Measurements from ENCODE around the gene CUL2.
"Not testable (repeated sequence)": the region's sequence is repeated elsewhere in the genome, so short reads cannot be mapped to it uniquely, and the experiment has no call there.

CUL2 gene

GRCh38 chr10:34979938-34980337 lies 110.2 kb downstream of the CUL2 start:
- DNase-seq (ENCODE audit: low spot score), result no peak

DNA sequence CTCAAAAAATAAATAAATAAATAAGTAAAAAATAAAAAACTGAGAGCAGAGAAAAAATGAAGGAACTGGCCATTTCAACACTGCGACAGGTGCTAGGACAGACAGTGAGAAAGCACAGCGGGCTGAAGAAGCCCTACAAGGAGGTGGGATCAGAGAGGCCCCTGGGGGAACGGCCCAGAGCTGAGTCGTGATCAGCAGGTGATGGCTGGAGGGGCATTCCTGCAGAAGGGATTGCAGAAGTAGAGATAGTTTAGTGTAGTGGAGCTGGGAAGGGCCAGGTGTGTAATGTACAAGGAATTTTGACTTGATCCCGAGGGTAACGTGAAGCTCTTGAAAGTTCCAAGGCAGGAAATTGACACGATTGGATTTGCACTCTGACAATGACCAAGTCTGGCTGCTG lies 112.1 kb downstream of the CUL2 start:
- no peak for DNase-seq (ENCODE audit: low spot score)

DNA sequence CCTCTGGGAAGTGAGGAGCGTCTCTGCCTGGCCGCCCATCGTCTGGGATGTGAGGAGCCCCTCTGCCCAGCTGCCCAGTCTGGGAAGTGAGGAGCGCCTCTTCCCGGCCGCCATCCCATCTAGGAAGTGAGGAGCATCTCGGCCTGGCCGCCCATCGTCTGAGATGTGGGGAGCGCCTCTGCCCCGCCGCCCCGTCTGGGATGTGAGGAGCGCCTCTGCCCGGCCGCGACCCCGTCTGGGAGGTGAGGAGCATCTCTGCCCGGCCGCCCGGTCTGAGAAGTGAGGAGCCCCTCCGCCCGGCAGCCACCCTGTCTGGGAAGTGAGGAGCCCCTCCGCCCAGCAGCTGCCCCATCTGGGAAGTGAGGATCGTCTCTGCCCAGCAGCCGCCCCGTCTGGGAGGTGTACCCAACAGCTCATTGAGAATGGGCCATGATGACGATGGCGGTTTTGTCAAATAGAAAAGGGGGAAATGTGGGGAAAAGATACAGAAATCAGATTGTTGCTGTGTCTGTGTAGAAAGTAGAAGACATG lies 113.7 kb downstream of the CUL2 start:
- not testable (repeated sequence) for DNase-seq (ENCODE audit: low spot score)

GRCh38 chr10:34974364-34975065 lies 115.6 kb downstream of the CUL2 start:
- not testable (repeated sequence) for DNase-seq (ENCODE audit: low spot score)

DNA sequence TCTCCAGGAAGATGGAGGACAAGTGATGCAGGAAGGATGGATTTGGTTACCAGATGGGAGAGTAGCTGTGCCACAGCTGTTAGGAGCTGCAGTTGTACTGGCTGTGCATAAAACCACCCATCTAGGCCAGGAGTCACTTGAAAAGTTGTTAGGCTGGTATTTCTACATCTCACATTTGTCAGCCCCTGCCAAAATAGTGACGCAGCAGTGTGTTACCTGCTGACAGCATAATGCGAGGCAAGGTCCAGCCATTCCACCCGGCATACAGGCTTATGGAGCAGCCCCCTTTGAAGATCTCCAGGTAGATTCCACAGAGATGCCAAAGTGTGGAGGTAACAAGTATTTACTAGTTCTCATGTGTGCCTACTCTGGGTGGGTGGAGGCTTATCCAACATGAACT lies 116.4 kb downstream of the CUL2 start:
- not testable (repeated sequence) for DNase-seq (ENCODE audit: low spot score)

DNA sequence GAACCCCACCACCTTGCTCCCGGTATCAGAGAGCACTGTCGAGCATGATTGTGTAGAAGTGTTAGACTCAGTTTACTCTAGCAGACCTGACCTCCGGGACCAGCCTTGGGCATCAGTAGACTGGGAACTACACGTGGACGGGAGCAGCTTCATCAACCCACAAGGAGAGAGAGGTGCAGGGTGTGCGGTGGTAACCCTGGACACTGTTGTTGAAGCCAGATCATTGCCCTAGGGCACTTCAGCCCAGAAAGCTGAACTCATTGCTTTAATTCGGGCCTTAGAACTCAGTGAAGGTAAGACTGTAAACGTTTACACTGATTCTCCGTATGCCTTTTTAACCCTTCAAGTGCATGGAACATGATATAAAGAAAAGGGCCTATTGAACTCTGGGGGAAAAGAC lies 117.0 kb downstream of the CUL2 start:
- DNase-seq (ENCODE audit: low spot score), result not testable (repeated sequence)

- DNase-seq (ENCODE audit: low spot score), result not testable (repeated sequence)
Measured at GRCh38 chr10:34972591-34972990, 117.5 kb downstream of the CUL2 start.

DNA sequence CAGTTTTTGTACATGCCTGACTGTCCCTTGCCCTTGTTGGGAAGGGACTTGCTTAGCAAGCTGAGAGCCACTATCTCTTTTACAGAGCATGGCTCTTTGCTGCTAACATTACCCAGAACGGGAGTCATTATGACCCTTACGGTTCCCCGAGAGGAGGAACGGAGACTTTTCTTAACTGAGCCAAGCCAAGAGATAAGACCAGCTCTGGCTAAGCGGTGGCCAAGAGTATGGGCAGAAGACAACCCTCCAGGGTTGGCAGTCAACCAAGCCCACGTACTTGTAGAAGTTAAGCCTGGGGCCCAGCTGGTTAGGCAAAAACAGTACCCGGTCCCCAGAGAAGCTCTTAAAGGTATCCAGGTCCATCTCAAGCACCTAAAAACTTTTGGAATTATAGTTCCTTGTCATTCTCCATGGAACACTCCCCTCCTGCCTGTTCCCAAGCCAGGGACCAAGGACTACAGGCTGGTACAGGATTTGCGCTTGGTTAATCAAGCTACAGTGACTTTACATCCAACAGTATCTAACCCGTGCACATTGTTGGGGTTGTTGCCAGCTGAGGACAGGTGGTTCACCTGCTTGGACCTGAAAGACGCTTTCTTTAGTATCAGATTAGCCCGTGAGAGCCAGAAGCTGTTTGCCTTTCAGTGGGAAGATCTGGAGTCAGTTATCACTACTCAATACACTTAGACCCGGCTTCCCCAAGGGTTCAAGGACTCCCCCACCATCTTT lies 118.4 kb downstream of the CUL2 start:
- not testable (repeated sequence) for DNase-seq (ENCODE audit: low spot score)

DNA sequence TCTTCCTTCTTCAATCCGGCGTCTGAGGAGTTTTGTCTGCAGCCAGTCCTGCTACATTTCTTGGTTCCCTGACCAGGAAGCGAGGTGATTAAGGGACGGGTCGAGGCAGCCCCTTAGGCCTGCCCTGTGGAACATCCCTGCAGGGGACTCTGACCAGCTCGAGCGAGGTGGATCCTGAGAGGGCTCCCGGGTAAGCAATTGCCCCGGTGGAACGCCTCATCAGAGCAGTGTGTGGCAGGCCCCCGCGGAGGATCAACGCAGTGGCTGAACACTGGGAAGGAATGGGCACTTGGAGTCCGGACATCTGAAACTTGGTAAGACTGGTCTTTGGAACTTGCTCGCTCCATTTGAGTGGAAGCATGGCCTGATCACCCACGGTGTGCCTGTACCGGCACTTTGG lies 121.0 kb downstream of the CUL2 start:
- no peak for DNase-seq (ENCODE audit: low spot score)

- no peak for DNase-seq (ENCODE audit: low spot score)
Measured at GRCh38 chr10:34967335-34967880, 122.7 kb downstream of the CUL2 start.

GRCh38 chr10:34966451-34966850 lies 123.7 kb downstream of the CUL2 start:
- DNase-seq (ENCODE audit: low spot score), result no peak

- no peak for DNase-seq (ENCODE audit: low spot score)
Measured at GRCh38 chr10:34966040-34966439, 124.1 kb downstream of the CUL2 start.

DNA sequence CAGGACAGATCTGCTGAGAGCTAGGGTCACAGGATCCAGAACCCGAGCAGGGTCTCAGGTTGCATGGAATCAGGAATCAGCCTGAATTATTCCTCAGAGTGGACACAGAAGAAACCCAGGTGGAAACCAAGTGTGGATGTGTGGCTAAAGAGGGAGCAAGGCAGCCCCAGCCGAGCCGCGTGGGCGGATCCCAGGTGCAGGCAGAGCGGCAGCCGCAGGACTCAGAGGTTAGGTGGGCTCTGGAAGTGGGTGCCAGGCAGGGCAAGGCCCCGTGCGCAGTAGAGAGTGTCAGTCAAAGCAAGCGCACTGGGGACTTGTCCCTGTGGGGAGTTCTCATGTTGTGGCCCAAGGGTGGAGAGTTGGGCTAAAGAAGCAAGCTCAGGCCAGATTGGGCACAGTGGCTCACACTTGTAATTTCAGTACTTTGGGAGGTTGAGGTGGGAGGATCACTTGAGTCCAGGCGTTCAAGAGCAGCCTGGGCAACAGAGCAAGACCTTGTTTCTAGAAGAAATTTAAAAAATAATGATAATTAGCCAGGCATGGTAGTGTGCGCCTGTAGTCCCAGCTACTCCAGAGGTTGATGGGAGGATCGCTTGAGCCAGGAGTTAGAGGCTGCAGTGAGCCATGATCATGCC lies 125.9 kb downstream of the CUL2 start:
- no peak for DNase-seq (ENCODE audit: low spot score)

GRCh38 chr10:34962866-34963265 lies 127.3 kb downstream of the CUL2 start:
- DNase-seq (ENCODE audit: low spot score), result no peak

GRCh38 chr10:34960983-34961382 lies 129.2 kb downstream of the CUL2 start:
- DNase-seq (ENCODE audit: low spot score), result no peak

DNA sequence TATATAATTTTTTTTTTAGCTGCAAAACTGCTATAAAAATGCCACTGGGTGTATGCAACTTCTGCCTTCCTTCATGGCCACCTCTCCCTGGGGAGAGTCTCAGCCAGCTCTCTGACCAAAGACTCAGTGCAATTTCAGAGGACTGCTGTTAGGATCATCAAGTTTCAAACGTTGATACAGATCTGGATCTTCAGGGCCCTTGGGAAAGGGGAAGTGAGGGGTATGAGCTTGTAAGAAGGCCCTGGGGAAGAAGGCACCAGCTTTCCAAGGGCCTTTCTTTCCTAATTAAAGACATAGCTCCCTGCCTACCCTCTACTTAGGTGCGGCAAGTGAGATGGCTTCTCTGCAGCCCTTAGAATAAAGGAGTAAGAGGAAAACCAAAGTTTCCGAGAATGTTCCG lies 130.4 kb downstream of the CUL2 start:
- no peak for DNase-seq (ENCODE audit: low spot score)

DNA sequence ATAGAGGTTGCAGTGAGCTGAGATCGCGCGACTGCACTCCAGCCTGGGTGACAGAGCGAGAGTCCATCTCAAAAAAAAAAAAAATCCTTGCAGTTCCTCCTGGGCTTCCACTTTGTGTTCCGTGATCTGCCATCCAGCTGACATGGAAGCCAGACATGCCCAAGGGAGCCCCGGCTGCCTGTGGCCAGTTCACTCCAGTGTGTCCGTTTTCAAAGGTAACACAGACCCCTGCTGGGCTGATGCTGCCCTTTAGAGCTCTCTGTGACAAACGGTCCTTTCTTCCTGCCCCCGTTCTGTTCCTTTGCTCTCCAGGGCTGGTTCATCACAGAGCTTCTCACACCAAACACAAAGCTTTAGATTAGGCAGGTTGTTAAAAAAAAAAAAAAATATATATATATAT lies 130.8 kb downstream of the CUL2 start:
- DNase-seq (ENCODE audit: low spot score), result no peak
